SU-DHL-6 (cell line): ENCODE data around the gene CDKN1B.

ENCODE experiments used
- H2AFZ ChIP-seq: fragments of 200-600 bp; sonication (generic); 2 replicates; pipeline ENCODE4 v1.6.1; 2014; ENCODE audit warnings: low read depth, mild to moderate bottlenecking, moderate library complexity, mixed read lengths, antibody characterized with exemption, low read length; ENCODE audit not compliant: severe bottlenecking
- H3F3A ChIP-seq: fragments of 200-600 bp; shearing (Covaris generic); 2 replicates; pipeline ENCODE4 v1.6.0; 2016; ENCODE audit warnings: antibody characterized with exemption, mild to moderate bottlenecking; ENCODE audit not compliant: insufficient read depth
- H3K27ac ChIP-seq: fragments of 200-600 bp; sonication (generic); 2 replicates; pipeline ENCODE4 v1.5.1; 2016; ENCODE audit warnings: low read depth, mild to moderate bottlenecking, low read length, moderate library complexity, mixed read lengths
- H3K27me3 ChIP-seq: fragments of 200-600 bp; sonication (generic), shearing (Covaris generic); 2 replicates; pipeline ENCODE4 v1.6.0; 2014; ENCODE audit warnings: mild to moderate bottlenecking, low read length
- H3K36me3 ChIP-seq: fragments of 200-600 bp; sonication (generic); 2 replicates; pipeline ENCODE4 v1.6.1; 2014; ENCODE audit warnings: mild to moderate bottlenecking, low read length, mixed read lengths
- H3K4me2 ChIP-seq: fragments of 300-600, 200-600 bp; shearing (Covaris generic), sonication (generic); 2 replicates; pipeline ENCODE4 v1.6.0; 2014; ENCODE audit warnings: low read length, low read depth, mild to moderate bottlenecking; ENCODE audit not compliant: poor library complexity, severe bottlenecking
- H3K4me3 ChIP-seq: fragments of 200-600 bp; sonication (generic); 2 replicates; pipeline ENCODE4 v1.5.1; 2014; ENCODE audit warnings: antibody characterized with exemption, low read length, mild to moderate bottlenecking, mixed read lengths; ENCODE audit not compliant: insufficient read depth, poor library complexity, severe bottlenecking
- H3K79me2 ChIP-seq: fragments of 200-600 bp; sonication (generic); 2 replicates; pipeline ENCODE4 v1.6.1; 2014; ENCODE audit warnings: mild to moderate bottlenecking, low read length, moderate library complexity; ENCODE audit not compliant: insufficient read depth
- H3K9ac ChIP-seq: fragments of 200-600 bp; sonication (generic); 2 replicates; pipeline ENCODE4 v1.7.0; 2014; ENCODE audit warnings: mild to moderate bottlenecking, low read length
- H3K9me2 ChIP-seq: fragments of 200-600 bp; sonication (generic); replicated peaks from 2 replicates; pipeline ENCODE4 v1.6.1; 2014; ENCODE audit warnings: low read length; ENCODE audit not compliant: insufficient read depth
- H3K9me3 ChIP-seq: fragments of 200-600 bp; sonication (generic); 2 replicates; pipeline ENCODE4 v1.6.1; 2014; ENCODE audit warnings: low read length, mixed read lengths; ENCODE audit not compliant: insufficient read depth
- H4K20me1 ChIP-seq: fragments of 200-600 bp; sonication (generic); 2 replicates; pipeline ENCODE4 v1.6.1; 2014; ENCODE audit warnings: low read depth, mild to moderate bottlenecking, antibody characterized with exemption, low read length, moderate library complexity, mixed read lengths
- CTCF ChIP-seq: fragments of 200-600 bp; sonication (generic); IDR thresholded peaks from one replicate; pipeline ENCODE4 v1.5.1; 2017; ENCODE audit warnings: antibody characterized with exemption, mild to moderate bottlenecking, low read length, moderate library complexity; ENCODE audit not compliant: insufficient read depth, poor library complexity, severe bottlenecking
- EZH2phosphoT487 ChIP-seq: fragments of 200-600 bp; sonication (generic), shearing (Covaris generic); conservative IDR thresholded peaks from 2 replicates; pipeline ENCODE4 v1.6.1; 2018; ENCODE audit warnings: mild to moderate bottlenecking, antibody characterized with exemption, low read length, moderate library complexity, mixed read lengths

The CDKN1B gene

GRCh38 chr12:12693111-12693671 lies 24.0 kb upstream of the CDKN1B start:
- H3F3A ChIP-seq: peaks cover 21% of the 10 kb centered on the region
- H3K9me2 ChIP-seq: no peaks in the 10 kb centered on the region
- H3K9me3 ChIP-seq: no peaks in the 10 kb centered on the region
- H3K27ac ChIP-seq: no peak overlapping the region
- H3K79me2 ChIP-seq: no peaks in the 10 kb centered on the region
- no peak overlapping the region for H3K4me3 ChIP-seq
- H3K27me3 ChIP-seq: no peaks in the 10 kb centered on the region
- no peak overlapping the region for H3K4me2 ChIP-seq
- no peak for TF ChIP-seq CTCF
- no peak for TF ChIP-seq EZH2phosphoT487
- H2AFZ ChIP-seq: no peak overlapping the region
- H3K9ac ChIP-seq: no peak overlapping the region
- no peaks in the 10 kb centered on the region for H3K36me3 ChIP-seq
- H4K20me1 ChIP-seq: no peaks in the 10 kb centered on the region

GRCh38 chr12:12696562-12697383 lies 20.4 kb upstream of the CDKN1B start:
- H3K27me3 ChIP-seq: no peaks in the 10 kb centered on the region
- peak overlapping the region; percentile 99 for H3K27ac ChIP-seq
- no peaks in the 10 kb centered on the region for H4K20me1 ChIP-seq
- TF ChIP-seq CTCF: no peak
- TF ChIP-seq EZH2phosphoT487: no peak
- peaks cover 22% of the 10 kb centered on the region for H3F3A ChIP-seq
- peak overlapping the region; percentile 97 for H3K4me2 ChIP-seq
- H3K4me3 ChIP-seq: peak overlapping the region; percentile 68
- no peaks in the 10 kb centered on the region for H3K9me2 ChIP-seq
- no peaks in the 10 kb centered on the region for H3K79me2 ChIP-seq
- no peaks in the 10 kb centered on the region for H3K36me3 ChIP-seq
- H3K9me3 ChIP-seq: no peaks in the 10 kb centered on the region
- peak overlapping the region; percentile 89 for H3K9ac ChIP-seq
- peak overlapping the region; percentile 74 for H2AFZ ChIP-seq

GRCh38 chr12:12699345-12699744 lies 17.8 kb upstream of the CDKN1B start:
- Histone ChIP-seq H3K36me3 (no peaks in the 10 kb centered on the region), H3F3A (peaks cover 22% of the 10 kb centered on the region), H3K27ac (no peak overlapping the region), H3K9me2 (no peaks in the 10 kb centered on the region), H3K4me3 (no peak overlapping the region), H4K20me1 (no peaks in the 10 kb centered on the region), H3K9ac (no peak overlapping the region), H3K4me2 (no peak overlapping the region), H3K27me3 (no peaks in the 10 kb centered on the region), H3K79me2 (no peaks in the 10 kb centered on the region), H3K9me3 (no peaks in the 10 kb centered on the region), H2AFZ (no peak overlapping the region)
- TF ChIP-seq EZH2phosphoT487 (no peak), CTCF (no peak)
